KMS-11 (cell line): Measurements from ENCODE around the gene DHRS1.

Experiments used
- H2AFZ ChIP-seq: fragments of 200-600 bp; sonication (generic); 2 replicates; pipeline ENCODE4 v1.6.1; 2016; ENCODE audit warnings: antibody characterized with exemption, mixed run types, low read depth
- H3K27ac ChIP-seq: fragments of 200-600 bp; sonication (generic); 2 replicates; pipeline ENCODE4 v1.6.1; 2016; ENCODE audit warnings: mild to moderate bottlenecking, mixed run types
- H3K27me3 ChIP-seq: fragments of 200-600 bp; sonication (generic); 2 replicates; pipeline ENCODE4 v1.6.1; 2017; ENCODE audit warnings: mild to moderate bottlenecking, low read depth, mixed run types, moderate library complexity; ENCODE audit not compliant: insufficient read depth
- H3K36me3 ChIP-seq: fragments of 200-600 bp; sonication (generic); 2 replicates; pipeline ENCODE4 v1.6.1; 2017; ENCODE audit warnings: mild to moderate bottlenecking, mixed run types; ENCODE audit not compliant: insufficient read depth
- H3K4me1 ChIP-seq: fragments of 200-600 bp; sonication (generic); 2 replicates; pipeline ENCODE4 v1.6.1; 2016; ENCODE audit warnings: mild to moderate bottlenecking, low read depth, mixed run types; ENCODE audit not compliant: poor library complexity, severe bottlenecking
- H3K4me2 ChIP-seq: fragments of 200-600 bp; sonication (generic); 2 replicates; pipeline ENCODE4 v1.7.0; 2016; ENCODE audit warnings: mild to moderate bottlenecking, mixed run types
- H3K4me3 ChIP-seq: fragments of 200-600 bp; sonication (generic); IDR thresholded peaks from 2 replicates; pipeline ENCODE4 v1.6.1; 2017; ENCODE audit warnings: low read depth, low read length, mixed read lengths; ENCODE audit not compliant: insufficient read depth
- H3K79me2 ChIP-seq: fragments of 200-600 bp; sonication (generic); 2 replicates; pipeline ENCODE4 v1.6.1; 2016; ENCODE audit warnings: low read depth, mixed run types; ENCODE audit not compliant: insufficient read depth
- H3K9ac ChIP-seq: fragments of 200-600 bp; sonication (generic); 2 replicates; pipeline ENCODE4 v1.6.1; 2016; ENCODE audit warnings: mild to moderate bottlenecking, mixed run types
- H4K20me1 ChIP-seq: fragments of 200-600 bp; sonication (generic); 2 replicates; pipeline ENCODE4 v1.6.1; 2016; ENCODE audit warnings: mild to moderate bottlenecking, mixed run types; ENCODE audit not compliant: insufficient read depth
- CTCF ChIP-seq: fragments of 200-600 bp; sonication (generic); conservative IDR thresholded peaks from 2 replicates; pipeline ENCODE4 v1.6.1; 2017; ENCODE audit warnings: low read depth, mild to moderate bottlenecking, antibody characterized with exemption, low read length, moderate library complexity, mixed read lengths

The DHRS1 gene

GRCh38 chr14:24260780-24261157 is 38.8 kb downstream of the DHRS1 start:
- Histone ChIP-seq H3K79me2 (no peaks in the 10 kb centered on the region), H4K20me1 (no peaks in the 10 kb centered on the region), H3K4me1 (no peaks in the 10 kb centered on the region), H3K9ac (no peak overlapping the region), H2AFZ (no peak overlapping the region), H3K27me3 (no peaks in the 10 kb centered on the region), H3K4me3 (no peak overlapping the region), H3K36me3 (no peaks in the 10 kb centered on the region), H3K4me2 (no peak overlapping the region), H3K27ac (no peak overlapping the region)
- TF ChIP-seq CTCF, result no peak

- Histone ChIP-seq H2AFZ (no peak overlapping the region), H3K27ac (no peak overlapping the region), H3K79me2 (no peaks in the 10 kb centered on the region), H3K27me3 (no peaks in the 10 kb centered on the region), H3K9ac (no peak overlapping the region), H3K36me3 (no peaks in the 10 kb centered on the region), H3K4me3 (no peak overlapping the region), H3K4me2 (no peak overlapping the region), H4K20me1 (no peaks in the 10 kb centered on the region), H3K4me1 (no peaks in the 10 kb centered on the region)
- TF ChIP-seq CTCF, result no peak
These were observed 39.4 kb downstream of the DHRS1 start for GRCh38 chr14:24260026-24260779.

GRCh38 chr14:24259282-24260025 is 40.1 kb downstream of the DHRS1 start:
- no peak overlapping the region for H3K9ac ChIP-seq
- no peak overlapping the region for H3K4me2 ChIP-seq
- H3K27ac ChIP-seq, result no peak overlapping the region
- H3K4me1 ChIP-seq, result no peaks in the 10 kb centered on the region
- TF ChIP-seq CTCF, result no peak
- H3K79me2 ChIP-seq, result no peaks in the 10 kb centered on the region
- H3K36me3 ChIP-seq, result no peaks in the 10 kb centered on the region
- no peak overlapping the region for H2AFZ ChIP-seq
- H4K20me1 ChIP-seq, result no peaks in the 10 kb centered on the region
- H3K4me3 ChIP-seq, result no peak overlapping the region
- no peaks in the 10 kb centered on the region for H3K27me3 ChIP-seq

GRCh38 chr14:24258548-24259265 is 40.9 kb downstream of the DHRS1 start:
- no peak overlapping the region for H3K4me3 ChIP-seq
- H3K27me3 ChIP-seq, result no peaks in the 10 kb centered on the region
- H3K4me1 ChIP-seq, result no peaks in the 10 kb centered on the region
- H3K9ac ChIP-seq, result no peak overlapping the region
- no peak overlapping the region for H2AFZ ChIP-seq
- no peak for TF ChIP-seq CTCF
- no peak overlapping the region for H3K4me2 ChIP-seq
- H3K36me3 ChIP-seq, result no peaks in the 10 kb centered on the region
- H3K79me2 ChIP-seq, result no peaks in the 10 kb centered on the region
- H4K20me1 ChIP-seq, result no peaks in the 10 kb centered on the region
- H3K27ac ChIP-seq, result no peak overlapping the region
